GM13976 (cell line): Measurements from ENCODE around the gene CELF2.
"Not testable (repeated sequence)": the region's sequence is repeated elsewhere in the genome, so short reads cannot be mapped to it uniquely, and the experiment has no call there.

ENCODE experiments used
- DNase-seq: peaks from one replicate; pipeline ENCODE4 v3.0.0; 2012; ENCODE audit warnings: low spot score
- CTCF ChIP-seq: IDR thresholded peaks from 2 replicates; pipeline ENCODE4 v1.5.1; 2012; ENCODE audit warnings: borderline replicate concordance, mild to moderate bottlenecking; ENCODE audit not compliant: insufficient read depth; ENCODE audit errors: extremely low read depth, missing control alignments, control extremely low read depth
- in situ Hi-C: fragments of 300-500 bp; cut with MboI; formaldehyde crosslinking; loops from one replicate; pipeline ENCODE4 v1.12.0; 2022; ENCODE audit warnings: low sequenced_read_pairs, mixed read lengths, inconsistent platforms; ENCODE audit not compliant: unreplicated experiment

The CELF2 gene

GRCh38 chr10:10992961-10993714, 24.5 kb upstream of the CELF2 start:
- in situ Hi-C loops: no loop called here
- no peak for TF ChIP-seq CTCF
- no peak for DNase-seq

- no peak for TF ChIP-seq CTCF
- in situ Hi-C loops: no loop called here
- no peak for DNase-seq
These were observed 23.9 kb upstream of the CELF2 start for GRCh38 chr10:10993785-10994184.

- no peak for TF ChIP-seq CTCF
- in situ Hi-C loops: no loop called here
- DNase-seq: no peak
These were observed 23.3 kb upstream of the CELF2 start for GRCh38 chr10:10994360-10994759.

GRCh38 chr10:10995120-10995519, 22.6 kb upstream of the CELF2 start:
- TF ChIP-seq CTCF: no peak
- in situ Hi-C loops: no loop called here
- no peak for DNase-seq

GRCh38 chr10:10996966-10997620, 20.6 kb upstream of the CELF2 start:
- no peak for DNase-seq
- in situ Hi-C loops: no loop called here
- TF ChIP-seq CTCF: no peak

- DNase-seq, in situ Hi-C loops: not testable (repeated sequence)
These were observed 18.2 kb upstream of the CELF2 start for GRCh38 chr10:10999501-10999900.

GRCh38 chr10:11002485-11002884, 15.2 kb upstream of the CELF2 start:
- no peak for DNase-seq
- in situ Hi-C loops: no loop called here
- no peak for TF ChIP-seq CTCF
